IgD-negative memory B cell (primary cell): ENCODE results near the gene SSBP4. TPM values are rescaled to one million over a fixed set of nuclear protein-coding genes. Genes with fewer than 3 reads are reported as not detected.

Experiments used
- H3K27ac Mint-ChIP-seq, 3 donors: one replicate each; pipeline ENCODE4 v1.8.0; 2020 to 2022; ENCODE audit warnings: mild to moderate bottlenecking in 3 of 3, mixed read lengths in 3 of 3, moderate library complexity in 1 of 3
- H3K27me3 Mint-ChIP-seq: one replicate; pipeline ENCODE4 v1.8.0; 2021; ENCODE audit warnings: mixed read lengths
- H3K36me3 Mint-ChIP-seq: one replicate; pipeline ENCODE4 v1.8.0; 2020; ENCODE audit warnings: mild to moderate bottlenecking, mixed read lengths
- H3K4me1 Mint-ChIP-seq, 3 donors: one replicate each; pipeline ENCODE4 v1.8.0; 2020 to 2022; ENCODE audit warnings: mixed read lengths in 3 of 3, mild to moderate bottlenecking in 1 of 3
- H3K4me3 Mint-ChIP-seq, 4 donors: one replicate each; pipeline ENCODE4 v1.8.0; 2020 to 2022; ENCODE audit warnings: mild to moderate bottlenecking in 4 of 4, mixed read lengths in 4 of 4, moderate library complexity in 3 of 4
- H3K9me3 Mint-ChIP-seq, 3 donors: one replicate each; pipeline ENCODE4 v1.8.0; 2020 to 2021; ENCODE audit warnings: mixed read lengths in 3 of 3, mild to moderate bottlenecking in 1 of 3
- polyA plus RNA-seq: library from polyadenylated mRNA; unstranded; fragments of 300-500 nt; fragmentation: Illumina TruSeq; gene quantifications from one replicate; pipeline ENCODE4 v1.2.3, GENCODE V29; 2021

SSBP4 gene
- polyA plus RNA-seq, 1 donor from 2014 or later = 97.4 TPM

- H3K4me3 Mint-ChIP-seq = peak within 1 kb of the TSS; percentile 77 to 90 (median 88)
- peaks cover 10 to 18% (median 15%) of the 10 kb centered on the region in 3 donors for H3K4me1 Mint-ChIP-seq
Observed at GRCh38 chr19:18437491-18438330, 18.5 kb downstream of the SSBP4 start, which contains the start of gene ISYNA1. Gene ISYNA1, minus strand, starts transcription at chr19:18438133. Its CDS starts 154 bp downstream, at chr19:18437979.

GRCh38 chr19:18438331-18439024 lies 19.3 kb downstream of the SSBP4 start:
- Mint-ChIP-seq H3K4me3 (peak overlapping the region in 3 of 4 donors; percentile 8 to 80 (median 32)), H3K36me3 (no peaks in the 10 kb centered on the region), H3K27me3 (no peaks in the 10 kb centered on the region), H3K27ac (peak overlapping the region in 1 of 3 donors; percentile 78), H3K4me1 (peaks cover 12 to 20% (median 16%) of the 10 kb centered on the region in 3 donors), H3K9me3 (no peaks in the 10 kb centered on the region)

More at GRCh38 chr19:18437491-18438330, 18.5 kb downstream of the SSBP4 start, which contains the start of gene ISYNA1:
- no peaks in the 10 kb centered on the region for H3K27me3 Mint-ChIP-seq
- no peaks in the 10 kb centered on the region for H3K9me3 Mint-ChIP-seq
- peak within 1 kb of the TSS in 2 of 3 donors; percentile 85 to 89 for H3K27ac Mint-ChIP-seq
- H3K36me3 Mint-ChIP-seq = no peaks in the 10 kb centered on the region

GRCh38 chr19:18439025-18439909 lies 20.1 kb downstream of the SSBP4 start:
- Mint-ChIP-seq H3K9me3 (no peaks in the 10 kb centered on the region), H3K4me3 (peak overlapping the region; percentile 24 to 80 (median 54)), H3K27me3 (no peaks in the 10 kb centered on the region)

GRCh38 chr19:18439910-18440237 lies 20.7 kb downstream of the SSBP4 start:
- peak overlapping the region in 3 of 4 donors; percentile 24 to 80 (median 57) for H3K4me3 Mint-ChIP-seq
- no peaks in the 10 kb centered on the region for H3K27me3 Mint-ChIP-seq
- H3K9me3 Mint-ChIP-seq = no peaks in the 10 kb centered on the region
- peak overlapping the region; percentile 78 to 89 (median 88) for H3K27ac Mint-ChIP-seq
- peaks cover 12 to 20% (median 13%) of the 10 kb centered on the region in 3 donors for H3K4me1 Mint-ChIP-seq
- no peaks in the 10 kb centered on the region for H3K36me3 Mint-ChIP-seq

More at GRCh38 chr19:18439025-18439909, 20.1 kb downstream of the SSBP4 start:
- Mint-ChIP-seq H3K36me3 (no peaks in the 10 kb centered on the region), H3K4me1 (peaks cover 12 to 20% (median 14%) of the 10 kb centered on the region in 3 donors), H3K27ac (peak overlapping the region; percentile 78 to 89 (median 88))

- peak overlapping the region in 2 of 3 donors; percentile 47 to 78 for H3K27ac Mint-ChIP-seq
- peaks cover 12 to 20% (median 13%) of the 10 kb centered on the region in 3 donors for H3K4me1 Mint-ChIP-seq
- H3K4me3 Mint-ChIP-seq = peak overlapping the region in 1 of 4 donors; percentile 80
- H3K36me3 Mint-ChIP-seq = no peaks in the 10 kb centered on the region
- H3K27me3 Mint-ChIP-seq = no peaks in the 10 kb centered on the region
- no peaks in the 10 kb centered on the region for H3K9me3 Mint-ChIP-seq
Observed at GRCh38 chr19:18440415-18440877, 21.2 kb downstream of the SSBP4 start.

- no peaks in the 10 kb centered on the region for H3K36me3 Mint-ChIP-seq
- H3K4me3 Mint-ChIP-seq = peak overlapping the region in 1 of 4 donors; percentile 46
Observed at GRCh38 chr19:18440936-18441803, 22.0 kb downstream of the SSBP4 start.

GRCh38 chr19:18441804-18442788 lies 22.9 kb downstream of the SSBP4 start:
- Mint-ChIP-seq H3K27ac (peak overlapping the region; percentile 39 to 87 (median 67)), H3K4me3 (peak overlapping the region in 2 of 4 donors; percentile 61 to 83), H3K4me1 (peaks cover 9 to 17% (median 12%) of the 10 kb centered on the region in 3 donors), H3K9me3 (no peaks in the 10 kb centered on the region), H3K36me3 (no peaks in the 10 kb centered on the region), H3K27me3 (no peaks in the 10 kb centered on the region)

More at GRCh38 chr19:18440936-18441803, 22.0 kb downstream of the SSBP4 start:
- H3K4me1 Mint-ChIP-seq = peaks cover 10 to 20% (median 12%) of the 10 kb centered on the region in 3 donors
- peak overlapping the region in 1 of 3 donors; percentile 78 for H3K27ac Mint-ChIP-seq
- no peaks in the 10 kb centered on the region for H3K9me3 Mint-ChIP-seq
- H3K27me3 Mint-ChIP-seq = no peaks in the 10 kb centered on the region

- Mint-ChIP-seq H3K4me1 (peaks cover 9 to 17% (median 12%) of the 10 kb centered on the region in 3 donors), H3K27me3 (no peaks in the 10 kb centered on the region), H3K4me3 (peak overlapping the region in 1 of 4 donors; percentile 61), H3K9me3 (no peaks in the 10 kb centered on the region), H3K36me3 (no peaks in the 10 kb centered on the region), H3K27ac (peak overlapping the region in 2 of 3 donors; percentile 13 to 67)
Observed at GRCh38 chr19:18442941-18443340, 23.7 kb downstream of the SSBP4 start.

- Mint-ChIP-seq H3K9me3 (no peaks in the 10 kb centered on the region), H3K4me3 (no peak overlapping the region), H3K27me3 (no peaks in the 10 kb centered on the region), H3K27ac (peak overlapping the region in 1 of 3 donors; percentile 13), H3K4me1 (peaks cover 9 to 17% (median 12%) of the 10 kb centered on the region in 3 donors), H3K36me3 (peaks cover 2% of the 10 kb centered on the region)
Observed at GRCh38 chr19:18443406-18443805, 24.2 kb downstream of the SSBP4 start.

- Mint-ChIP-seq H3K9me3 (no peaks in the 10 kb centered on the region), H3K4me1 (peaks cover 9 to 19% (median 12%) of the 10 kb centered on the region in 3 donors), H3K4me3 (no peak overlapping the region), H3K36me3 (peaks cover 2% of the 10 kb centered on the region), H3K27ac (no peak overlapping the region), H3K27me3 (no peaks in the 10 kb centered on the region)
Observed at GRCh38 chr19:18443831-18444230, 24.6 kb downstream of the SSBP4 start.

GRCh38 chr19:18444513-18444912 lies 25.3 kb downstream of the SSBP4 start:
- Mint-ChIP-seq H3K4me1 (peaks cover 4 to 12% (median 5%) of the 10 kb centered on the region in 3 donors), H3K27me3 (no peaks in the 10 kb centered on the region), H3K9me3 (no peaks in the 10 kb centered on the region), H3K27ac (no peak overlapping the region), H3K36me3 (peaks cover 2% of the 10 kb centered on the region), H3K4me3 (no peak overlapping the region)

- Mint-ChIP-seq H3K27ac (no peak overlapping the region), H3K4me1 (peaks cover 4 to 8% (median 5%) of the 10 kb centered on the region in 3 donors), H3K9me3 (no peaks in the 10 kb centered on the region), H3K36me3 (peaks cover 2% of the 10 kb centered on the region), H3K4me3 (no peak overlapping the region), H3K27me3 (no peaks in the 10 kb centered on the region)
Observed at GRCh38 chr19:18445262-18445948, 26.2 kb downstream of the SSBP4 start.
